K562 (cell line): ENCODE data around the gene GPN1. TPM values are rescaled to one million over a fixed set of nuclear protein-coding genes. Genes with fewer than 3 reads are reported as not detected.

Source experiments
- ATF3 ChIP-seq, 2 experiments: fragments of 450-650 bp in 1 of 2; sonication (generic) in 1 of 2; formaldehyde crosslinking in 1 of 2; IDR thresholded peaks in 1 of 2; conservative IDR thresholded peaks in 1 of 2; 2 replicates each; pipeline versions ENCODE4 v1.6.1 to v1.8.1; 2016 to 2023; ENCODE audit warnings: mild to moderate bottlenecking in 2 of 2, moderate library complexity in 2 of 2, inconsistent platforms in 1 of 2, missing genetic modification reagents in 1 of 2
- HOXB6 ChIP-seq: fragments of 250-450 bp; sonication (Bioruptor Pico); IDR thresholded peaks from 2 replicates; pipeline ENCODE4 v1.5.1; 2022; ENCODE audit warnings: mild to moderate bottlenecking, borderline replicate concordance
- MGA ChIP-seq: fragments of 450-650 bp; IDR thresholded peaks from 2 replicates; pipeline ENCODE4 v1.6.1; 2016; ENCODE audit warnings: mild to moderate bottlenecking, moderate library complexity
- POLR2G ChIP-seq: fragments of 200-400 bp; formaldehyde crosslinking; IDR thresholded peaks from 2 replicates; pipeline ENCODE4 v1.6.1; 2017; ENCODE audit warnings: low read depth, mild to moderate bottlenecking, antibody characterized with exemption, low read length, moderate library complexity
- PYGO2 ChIP-seq: fragments of 450-650 bp; IDR thresholded peaks from 2 replicates; pipeline ENCODE4 v1.6.1; 2016; ENCODE audit warnings: mild to moderate bottlenecking, missing genetic modification characterization, moderate library complexity, missing compliant biosample characterization
- SMAD4 ChIP-seq: fragments of 250-450 bp; sonication (Bioruptor Pico); conservative IDR thresholded peaks from 2 replicates; pipeline ENCODE4 v1.8.0; 2021; ENCODE audit warnings: inconsistent platforms, mild to moderate bottlenecking, moderate library complexity
- TAL1 ChIP-seq: fragments of 450-650 bp; IDR thresholded peaks from 2 replicates; pipeline ENCODE4 v1.6.1; 2016; ENCODE audit warnings: mild to moderate bottlenecking
- USF1 ChIP-seq: sonication (generic); formaldehyde crosslinking; IDR thresholded peaks from 2 replicates; pipeline ENCODE4 v1.9.0; 2022; ENCODE audit warnings: mild to moderate bottlenecking, missing genetic modification reagents
- XRCC3 ChIP-seq: fragments of 450-650 bp; IDR thresholded peaks from 2 replicates; pipeline ENCODE4 v1.6.1; 2017; ENCODE audit warnings: mild to moderate bottlenecking, moderate library complexity
- ZBTB2 ChIP-seq: fragments of 450-650 bp; IDR thresholded peaks from 2 replicates; pipeline ENCODE4 v1.6.1; 2016; ENCODE audit warnings: antibody characterized with exemption
- ZNF695 ChIP-seq: fragments of 450-650 bp; formaldehyde crosslinking; IDR thresholded peaks from 2 replicates; pipeline ENCODE4 v1.4.0; 2020; ENCODE audit warnings: mild to moderate bottlenecking, moderate library complexity
- ZNF75A ChIP-seq: fragments of 450-650 bp; formaldehyde crosslinking; IDR thresholded peaks from 2 replicates; pipeline ENCODE4 v1.4.0; 2020; ENCODE audit warnings: mild to moderate bottlenecking
- polyA plus RNA-seq, 8 experiments: library from polyadenylated mRNA; depleted of rRNA in 4 of 8; stranded (reverse) in 5 of 8; unstranded in 3 of 8; fragments of >200 nt; fragmentation: Nextera tagmentation in 2 of 8; fragmentation: Illumina TruSeq in 1 of 8; extraction: Ambion mirVana in 2 of 8; extraction: Trizol in 1 of 8; gene quantifications; 2 replicates each; pipeline versions ENCODE4 v1.2.1 to v1.2.3, GENCODE V29; 2011 to 2014; ENCODE audit warnings: inconsistent platforms in 1 of 8, missing spikeins in 1 of 8
- total RNA-seq, 7 experiments: library from RNA; depleted of rRNA in 6 of 7; stranded (reverse); fragments of >200 nt in 6 of 7; fragmentation: Illumina TruSeq in 2 of 7; extraction: Trizol in 2 of 7; gene quantifications; 2 replicates each; pipeline versions ENCODE4 v1.2.1 to v1.2.3, GENCODE V29; 2011 to 2021; ENCODE audit warnings: low replicate concordance in 1 of 7

GPN1 gene
- total and polyA plus RNA-seq, 9 of the 15 experiments (the other 6 are each of a cell fraction or from before 2014, with no cell fraction given) = 23.4 to 171 (median 48.2) TPM

- peak; percentile 85 for TF ChIP-seq ATF3 (IDR thresholded peaks at IDR 0.05)
- TF ChIP-seq ATF3 (CRISPR knock-in tag; conservative IDR thresholded peaks at IDR 0.05) = no peak
- TF ChIP-seq ZNF75A (CRISPR knock-in tag) = no peak
- peak; percentile 55 for TF ChIP-seq TAL1
- no peak for TF ChIP-seq XRCC3
- peak; percentile 35; the same call in 1 of the 2 replicates for TF ChIP-seq SMAD4 (CRISPR knock-in tag)
- no peak for TF ChIP-seq HOXB6 (CRISPR knock-in tag)
- TF ChIP-seq USF1 (CRISPR knock-in tag) = no peak; the same call in 1 of the 2 replicates
- TF ChIP-seq ZBTB2 = peak; percentile 55; the same call in 1 of the 2 replicates
- no peak for TF ChIP-seq PYGO2
- TF ChIP-seq POLR2G = peak; percentile 88
- TF ChIP-seq ZNF695 (CRISPR knock-in tag) = no peak
- TF ChIP-seq MGA = no peak
Observed at GRCh38 chr2:27663285-27664153, 34.7 kb downstream of the GPN1 start, which contains the start of the genes SLC4A1AP and SUPT7L (continued).
